Measurements from ENCODE around the gene MMP10. TPM values are rescaled to one million over a fixed set of nuclear protein-coding genes. Genes with fewer than 3 reads are reported as not detected.

Gene MMP10
- total and polyA plus RNA-seq, 4 donors = 0.58 to 14.2 (median 1.6) TPM

- Histone ChIP-seq H3K4me3 (no peak overlapping the region), H3K27ac (ENCODE audit: low read depth in 1 of 2, low read length in 1 of 2) (no peak overlapping the region), H3K27me3 (ENCODE audit: control insufficient read depth in 3 of 3, insufficient read depth in 3 of 3, low read length in 2 of 3) (no peaks in the 10 kb centered on the region), H3K9ac (ENCODE audit: insufficient read depth in 1 of 2, low read length in 2 of 2) (no peak overlapping the region), H3K36me3 (ENCODE audit: control insufficient read depth in 4 of 4, insufficient read depth in 4 of 4, low read length in 4 of 4) (no peaks in the 10 kb centered on the region), H3K4me1 (ENCODE audit: control insufficient read depth in 5 of 5, insufficient read depth in 5 of 5, low read length in 5 of 5) (peaks cover 0 to 1% (median 0%) of the 10 kb centered on the region in 5 donors), H3K9me3 (ENCODE audit: control insufficient read depth in 4 of 4, insufficient read depth in 3 of 4, low read length in 3 of 4) (no peaks in the 10 kb centered on the region)
- WGBS, 2 donors = 78 to 93% methylated on average over 6 of the region's 6 CpGs
- DNase-seq (no peak), ATAC-seq (ENCODE audit: insufficient read depth, low FRiP score) (no peak)
- no peak for TF ChIP-seq CTCF (IDR thresholded peaks at IDR 0.05; ENCODE audit: control extremely low read depth, extremely low read depth)
Observed at GRCh38 chr11:102793677-102794290, 13.4 kb upstream of the MMP10 start.

- 90 to 95% methylated on average over 5 of the region's 5 CpGs for WGBS, 2 donors
- no peaks in the 10 kb centered on the region for H3K27me3 ChIP-seq (ENCODE audit: control insufficient read depth in 3 of 3, insufficient read depth in 3 of 3, low read length in 2 of 3)
- H3K4me1 ChIP-seq (ENCODE audit: control insufficient read depth in 5 of 5, insufficient read depth in 5 of 5, low read length in 5 of 5) = no peaks in the 10 kb centered on the region
- ATAC-seq (ENCODE audit: insufficient read depth, low FRiP score) (no peak), DNase-seq (no peak)
- H3K36me3 ChIP-seq (ENCODE audit: control insufficient read depth in 4 of 4, insufficient read depth in 4 of 4, low read length in 4 of 4) = no peaks in the 10 kb centered on the region
- H3K9me3 ChIP-seq (ENCODE audit: control insufficient read depth in 4 of 4, insufficient read depth in 3 of 4, low read length in 3 of 4) = no peaks in the 10 kb centered on the region
- no peak overlapping the region for H3K4me3 ChIP-seq
- H3K9ac ChIP-seq (ENCODE audit: insufficient read depth in 1 of 2, low read length in 2 of 2) = no peak overlapping the region
- no peak overlapping the region for H3K27ac ChIP-seq (ENCODE audit: low read depth in 1 of 2, low read length in 1 of 2)
- TF ChIP-seq CTCF (IDR thresholded peaks at IDR 0.05; ENCODE audit: control extremely low read depth, extremely low read depth) = no peak
Observed at GRCh38 chr11:102792604-102793003, 12.2 kb upstream of the MMP10 start.

GRCh38 chr11:102791271-102792036 is 11.0 kb upstream of the MMP10 start:
- H3K27ac ChIP-seq (ENCODE audit: low read depth in 1 of 2, low read length in 1 of 2) = no peak overlapping the region
- ATAC-seq (ENCODE audit: insufficient read depth, low FRiP score) (no peak), DNase-seq (no peak)
- no peak overlapping the region for H3K4me3 ChIP-seq
- no peak overlapping the region for H3K9ac ChIP-seq (ENCODE audit: insufficient read depth in 1 of 2, low read length in 2 of 2)
- H3K36me3 ChIP-seq (ENCODE audit: control insufficient read depth in 4 of 4, insufficient read depth in 4 of 4, low read length in 4 of 4) = no peaks in the 10 kb centered on the region
- no peak for TF ChIP-seq CTCF (IDR thresholded peaks at IDR 0.05; ENCODE audit: control extremely low read depth, extremely low read depth)
- no peaks in the 10 kb centered on the region for H3K4me1 ChIP-seq (ENCODE audit: control insufficient read depth in 5 of 5, insufficient read depth in 5 of 5, low read length in 5 of 5)
- no peaks in the 10 kb centered on the region for H3K27me3 ChIP-seq (ENCODE audit: control insufficient read depth in 3 of 3, insufficient read depth in 3 of 3, low read length in 2 of 3)
- 86 to 94% methylated on average over 4 of the region's 4 CpGs for WGBS, 2 donors
- H3K9me3 ChIP-seq (ENCODE audit: control insufficient read depth in 4 of 4, insufficient read depth in 3 of 4, low read length in 3 of 4) = no peaks in the 10 kb centered on the region

Measured in lung (tissue), 12 donors.